ENCODE results near the gene TRERF1. TPM values are rescaled to one million over a fixed set of nuclear protein-coding genes. Genes with fewer than 3 reads are reported as not detected.

The TRERF1 gene
- total and polyA plus RNA-seq, 7 donors = 0.21 to 0.99 (median 0.44) TPM

DNA sequence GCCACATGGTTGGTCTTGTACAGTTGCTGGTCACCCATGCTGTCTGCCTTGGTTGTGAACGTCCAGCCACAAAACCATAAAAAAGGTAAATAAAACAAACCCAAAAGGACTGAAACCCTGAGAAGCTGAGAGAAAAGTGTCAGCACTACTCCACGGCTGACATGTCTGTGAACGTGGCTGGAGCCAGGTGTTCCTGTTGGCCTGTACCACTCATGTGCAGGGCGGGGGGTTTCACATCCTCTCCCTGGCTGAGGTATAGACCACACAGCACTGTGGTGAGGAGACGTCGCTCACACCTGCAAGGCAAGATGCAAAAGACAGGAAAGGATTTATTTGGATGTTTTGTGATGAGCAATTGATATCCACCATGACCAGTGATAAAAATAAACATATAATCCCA is 182.2 kb downstream of the TRERF1 start:
- DNase-seq (no peak), ATAC-seq (no peak)
- intact Hi-C loops (cut with DNase I) = no loop called here
- TF ChIP-seq CTCF (IDR thresholded peaks at IDR 0.05) = no peak
- no peak overlapping the region for H3K4me3 ChIP-seq
- no peaks in the 10 kb centered on the region for H3K27me3 ChIP-seq (ENCODE audit: insufficient read depth in 3 of 3, low read length in 2 of 3)
- no peaks in the 10 kb centered on the region for H3K4me1 ChIP-seq
- no peaks in the 10 kb centered on the region for H3K9me3 ChIP-seq
- 74 to 81% (median 78%) methylated on average over 6 of the region's 6 CpGs for WGBS, 3 donors
- no peak overlapping the region for H3K27ac ChIP-seq
- H3K36me3 ChIP-seq (ENCODE audit: insufficient read depth in 1 of 2, low read depth in 1 of 2) = no peaks in the 10 kb centered on the region

- ATAC-seq (no peak), DNase-seq (no peak)
- WGBS, 3 donors = 90 to 97% (median 95%) methylated on average over 7 of the region's 7 CpGs
- Histone ChIP-seq H3K9me3 (no peaks in the 10 kb centered on the region), H3K27me3 (ENCODE audit: insufficient read depth in 3 of 3, low read length in 2 of 3) (no peaks in the 10 kb centered on the region), H3K36me3 (ENCODE audit: insufficient read depth in 1 of 2, low read depth in 1 of 2) (no peaks in the 10 kb centered on the region), H3K27ac (no peak overlapping the region), H3K4me1 (no peaks in the 10 kb centered on the region), H3K4me3 (no peak overlapping the region)
- intact Hi-C loops (cut with DNase I) = no loop called here
- TF ChIP-seq CTCF (IDR thresholded peaks at IDR 0.05) = no peak
These were observed 182.9 kb downstream of the TRERF1 start for GRCh38 chr6:42268835-42269204.

GRCh38 chr6:42268016-42268834 is 183.5 kb downstream of the TRERF1 start:
- DNase-seq (no peak), ATAC-seq (no peak)
- H3K9me3 ChIP-seq = no peaks in the 10 kb centered on the region
- whole genome bisulfite sequencing, 3 donors = 92 to 95% (median 92%) methylated on average over 14 of the region's 14 CpGs
- H3K27ac ChIP-seq = no peak overlapping the region
- H3K27me3 ChIP-seq (ENCODE audit: insufficient read depth in 3 of 3, low read length in 2 of 3) = no peaks in the 10 kb centered on the region
- H3K4me1 ChIP-seq = no peaks in the 10 kb centered on the region
- no peak for TF ChIP-seq CTCF (IDR thresholded peaks at IDR 0.05)
- intact Hi-C loops (cut with DNase I) = no loop called here
- no peaks in the 10 kb centered on the region for H3K36me3 ChIP-seq (ENCODE audit: insufficient read depth in 1 of 2, low read depth in 1 of 2)
- H3K4me3 ChIP-seq = no peak overlapping the region

GRCh38 chr6:42266538-42266937 is 185.2 kb downstream of the TRERF1 start:
- no peaks in the 10 kb centered on the region for H3K36me3 ChIP-seq (ENCODE audit: insufficient read depth in 1 of 2, low read depth in 1 of 2)
- WGBS, 3 donors = 58 to 74% (median 72%) methylated on average over 1 of the region's 1 CpG
- H3K9me3 ChIP-seq = no peaks in the 10 kb centered on the region

More at GRCh38 chr6:42266538-42266937, 185.2 kb downstream of the TRERF1 start:
- intact Hi-C loops (cut with DNase I) = no loop called here
- H3K4me1 ChIP-seq = no peaks in the 10 kb centered on the region
- H3K27ac ChIP-seq = no peak overlapping the region
- no peak overlapping the region for H3K4me3 ChIP-seq
- H3K27me3 ChIP-seq (ENCODE audit: insufficient read depth in 3 of 3, low read length in 2 of 3) = no peaks in the 10 kb centered on the region
- no peak for TF ChIP-seq CTCF (IDR thresholded peaks at IDR 0.05)
- DNase-seq = no peak
- no peak for ATAC-seq
